NCI-H2107 (cell line): ENCODE data around the gene KLK13.

Source experiments
- DNase-seq: peaks from one replicate; lab custom pipeline; 2025; lab: John Stamatoyannopoulos, UW

The KLK13 gene

GRCh38 chr19:51060973-51061372 lies 3.9 kb downstream of the KLK13 start:
- no peak for DNase-seq

GRCh38 chr19:51060336-51060735 lies 4.6 kb downstream of the KLK13 start:
- DNase-seq: no peak

- no peak for DNase-seq
Observed at GRCh38 chr19:51059715-51060114, 5.2 kb downstream of the KLK13 start.

GRCh38 chr19:51055866-51056265 lies 9.0 kb downstream of the KLK13 start:
- DNase-seq: no peak

- DNase-seq: peak; percentile 87
Observed at GRCh38 chr19:51047031-51047335, 17.9 kb downstream of the KLK13 start.

GRCh38 chr19:51044327-51044726 lies 20.6 kb downstream of the KLK13 start:
- DNase-seq: no peak

GRCh38 chr19:51043497-51043896 lies 21.4 kb downstream of the KLK13 start:
- DNase-seq: no peak

GRCh38 chr19:51040151-51040550 lies 24.7 kb downstream of the KLK13 start:
- DNase-seq: no peak

- DNase-seq: no peak
Observed at GRCh38 chr19:51036519-51036918, 28.4 kb downstream of the KLK13 start.

- DNase-seq: no peak
Observed at GRCh38 chr19:51034704-51035103, 30.2 kb downstream of the KLK13 start, which contains the start of gene KLK12. Gene KLK12 (minus strand): TSS chr19:51035002. CDS start chr19:51034621, 381 bp downstream.

- no peak for DNase-seq
Observed at GRCh38 chr19:51031880-51032225, 33.0 kb downstream of the KLK13 start.

GRCh38 chr19:51031220-51031879 lies 33.5 kb downstream of the KLK13 start:
- no peak for DNase-seq

GRCh38 chr19:51030631-51031030 lies 34.3 kb downstream of the KLK13 start:
- no peak for DNase-seq

GRCh38 chr19:51029718-51030117 lies 35.2 kb downstream of the KLK13 start:
- DNase-seq: no peak

- DNase-seq: no peak
Observed at GRCh38 chr19:51027873-51028272, 37.0 kb downstream of the KLK13 start.

- no peak for DNase-seq
Observed at GRCh38 chr19:51027126-51027806, 37.6 kb downstream of the KLK13 start.

GRCh38 chr19:51026554-51026831 lies 38.4 kb downstream of the KLK13 start, which contains the start of gene KLK11:
Gene KLK11 (minus strand): TSS chr19:51026616. CDS start chr19:51025631, 985 bp downstream.
- peak; percentile 63 for DNase-seq

GRCh38 chr19:51025809-51026553 lies 38.9 kb downstream of the KLK13 start:
- no peak for DNase-seq

- DNase-seq: peak; percentile 30
Observed at GRCh38 chr19:51025401-51025800, 39.5 kb downstream of the KLK13 start.

GRCh38 chr19:51024924-51025323 lies 40.0 kb downstream of the KLK13 start:
- DNase-seq: no peak

- DNase-seq: no peak
Observed at GRCh38 chr19:51023946-51024345, 40.9 kb downstream of the KLK13 start.

GRCh38 chr19:51022526-51022925 lies 42.4 kb downstream of the KLK13 start:
- DNase-seq: no peak

GRCh38 chr19:51020988-51021651 lies 43.8 kb downstream of the KLK13 start:
- no peak for DNase-seq
